Motor neuron (in vitro differentiated cells): ENCODE measurements around the gene PABPN1L. TPM values are rescaled to one million over a fixed set of nuclear protein-coding genes. Genes with fewer than 3 reads are reported as not detected.
"Not testable (repeated sequence)": the region's sequence is repeated elsewhere in the genome, so short reads cannot be mapped to it uniquely, and the experiment has no call there.

Source experiments
- ATAC-seq, 8 experiments: fragments of 200-7000 bp; cut with Tn5 transposase; replicated peaks in 6 of 8; 2 replicates each; pipeline ENCODE4 v1.8.0; 2021; ENCODE audit warnings: mild to moderate bottlenecking in 8 of 8, moderate library complexity in 8 of 8
- H3K27ac ChIP-seq, 2 donors: fragments of 250-450 bp; sonication (Bioruptor Pico); 2 replicates each; pipeline ENCODE4 v1.9.0; 2021; ENCODE audit warnings: antibody characterized with exemption in 2 of 2, mild to moderate bottlenecking in 2 of 2, moderate library complexity in 1 of 2
- H3K4me1 ChIP-seq, 2 donors: fragments of 250-450 bp; sonication (Bioruptor Pico); replicated peaks in 1 of 2; 2 replicates each; pipeline ENCODE4 v1.6.1; 2021; ENCODE audit warnings: antibody characterized with exemption in 2 of 2, mild to moderate bottlenecking in 2 of 2, moderate library complexity in 1 of 2
- H3K4me3 ChIP-seq, 5 donors: fragments of 250-450 bp; sonication (Bioruptor Pico); 2 replicates each; pipeline ENCODE4 v1.9.0; 2021; ENCODE audit warnings: antibody characterized with exemption in 5 of 5, mild to moderate bottlenecking in 5 of 5, moderate library complexity in 4 of 5
- WGBS, 10 experiments: fragments of 450-650 bp; shearing (Covaris generic); methylation state at CpG; one replicate each; pipeline ENCODE4 v1.0.0; 2022; 5-methylcytosine and 5-hydroxymethylcytosine counted together
- in situ Hi-C, 9 experiments: fragments of 400-800 bp; cut with MboI; loops; one replicate each; pipeline ENCODE4 v1.15.0; 2021; ENCODE audit warnings: low sequenced_read_pairs in 9 of 9, low pct_unique_long_range_greater_than_20kb in 2 of 9; ENCODE audit not compliant: unreplicated experiment in 9 of 9
- total RNA-seq, 8 experiments: library from RNA; unstranded; fragments of 300-600 nt; gene quantifications; 2 replicates each; pipeline versions ENCODE4 v1.2.3 to v1.2.4, GENCODE V29; 2022

PABPN1L gene
- total RNA-seq, 8 experiments from 2014 or later: 0.14 to 0.80 (median 0.48) TPM; not detected in 4

GRCh38 chr16:88834670-88835069 lies 31.8 kb downstream of the PABPN1L start:
- no peak overlapping the region for H3K27ac ChIP-seq
- in situ Hi-C loops: no loop called here
- 60 to 95% (median 86%) methylated on average over 1 to 9 of the region's 13 CpGs; no CpG with 5 or more reads in 7 of the 10 experiments for WGBS, 10 experiments

GRCh38 chr16:88833086-88833485 lies 33.4 kb downstream of the PABPN1L start:
- H3K27ac ChIP-seq: no peak overlapping the region
- WGBS, 10 experiments: 80 to 100% (median 91%) methylated on average over 1 to 12 of the region's 13 CpGs; no CpG with 5 or more reads in 3 of the 10 experiments
- H3K4me3 ChIP-seq: no peak overlapping the region
- ATAC-seq: no peak
- in situ Hi-C loops: no loop called here
- H3K4me1 ChIP-seq: no peaks in the 10 kb centered on the region

More at GRCh38 chr16:88834670-88835069, 31.8 kb downstream of the PABPN1L start:
- Histone ChIP-seq H3K4me1 (no peaks in the 10 kb centered on the region), H3K4me3 (no peak overlapping the region)
- no peak for ATAC-seq

- Histone ChIP-seq H3K4me3 (no peak overlapping the region), H3K27ac (no peak overlapping the region), H3K4me1 (no peaks in the 10 kb centered on the region)
- ATAC-seq: peak in 6 of 8 experiments; percentile 24 to 63 (median 34)
- no CpG with 5 or more reads among the region's 13 CpGs for WGBS, 10 experiments
- in situ Hi-C loops: no loop called here
Measured at GRCh38 chr16:88831838-88832237, 34.6 kb downstream of the PABPN1L start.

GRCh38 chr16:88830783-88831182 lies 35.7 kb downstream of the PABPN1L start:
- Histone ChIP-seq H3K27ac (no peak overlapping the region), H3K4me1 (no peaks in the 10 kb centered on the region), H3K4me3 (no peak overlapping the region)
- in situ Hi-C loops: no loop called here
- 70 to 100% (median 92%) methylated on average over 1 to 7 of the region's 14 CpGs; no CpG with 5 or more reads in 6 of the 10 experiments for WGBS, 10 experiments
- ATAC-seq: no peak

- Histone ChIP-seq H3K4me1 (no peaks in the 10 kb centered on the region), H3K27ac (no peak overlapping the region), H3K4me3 (no peak overlapping the region)
- ATAC-seq: no peak
- in situ Hi-C loops: no loop called here
- 67 to 90% (median 80%) methylated on average over 2 to 5 of the region's 11 CpGs; no CpG with 5 or more reads in 5 of the 10 experiments for WGBS, 10 experiments
Measured at GRCh38 chr16:88830258-88830657, 36.2 kb downstream of the PABPN1L start.

DNA sequence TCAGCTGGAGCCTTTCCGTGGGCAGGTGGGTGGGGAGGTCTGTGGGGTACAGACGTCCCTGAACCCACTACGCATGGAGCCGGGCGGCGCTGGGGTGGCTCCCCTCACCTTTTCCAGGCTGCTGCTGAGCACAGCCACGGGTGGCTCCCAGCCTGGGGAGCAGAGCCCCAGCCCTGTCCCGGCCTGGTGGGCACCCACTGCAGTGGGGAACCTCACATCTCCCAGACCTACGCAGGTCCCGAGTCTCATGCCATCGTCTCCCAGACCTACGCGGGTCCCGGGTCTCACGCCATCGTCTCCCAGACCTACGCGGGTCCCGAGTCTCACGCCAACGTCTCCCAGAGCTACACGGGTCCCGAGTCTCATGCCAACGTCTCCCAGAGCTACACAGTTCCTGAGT lies 37.7 kb downstream of the PABPN1L start:
- 40 to 80% methylated on average over 1 to 3 of the region's 24 CpGs; no CpG with 5 or more reads in 8 of the 10 experiments for WGBS, 10 experiments
- in situ Hi-C loops: no loop called here
- no peak for ATAC-seq

DNA sequence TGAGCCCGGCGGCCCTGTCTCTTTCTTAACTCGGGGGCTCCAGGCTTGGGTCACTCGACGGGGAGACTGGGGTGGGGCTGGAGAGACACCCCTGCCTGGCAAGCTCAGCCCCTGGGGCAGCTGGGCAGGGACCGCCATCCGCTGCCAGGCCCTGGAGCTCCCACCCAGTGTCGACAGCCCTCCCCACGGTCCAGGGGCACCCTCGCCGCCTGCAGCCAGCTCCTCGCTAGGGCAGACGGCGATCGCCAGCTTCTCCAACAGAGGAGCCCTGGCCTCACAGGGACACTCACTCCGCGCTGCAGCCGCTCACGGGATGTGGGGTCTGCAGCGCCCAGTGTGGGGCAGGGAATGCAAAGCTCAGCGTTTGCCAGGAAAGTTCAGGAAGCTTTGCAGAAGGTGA lies 38.7 kb downstream of the PABPN1L start:
- no peaks in the 10 kb centered on the region for H3K4me1 ChIP-seq
- no peak for ATAC-seq
- WGBS, 10 experiments: 83 to 100% (median 87%) methylated on average over 1 to 4 of the region's 21 CpGs; no CpG with 5 or more reads in 7 of the 10 experiments
- no peak overlapping the region for H3K4me3 ChIP-seq
- in situ Hi-C loops: no loop called here
- no peak overlapping the region for H3K27ac ChIP-seq

More for the DNA sequence above, 37.7 kb downstream of the PABPN1L start:
- Histone ChIP-seq H3K27ac (no peak overlapping the region), H3K4me3 (no peak overlapping the region), H3K4me1 (no peaks in the 10 kb centered on the region)

DNA sequence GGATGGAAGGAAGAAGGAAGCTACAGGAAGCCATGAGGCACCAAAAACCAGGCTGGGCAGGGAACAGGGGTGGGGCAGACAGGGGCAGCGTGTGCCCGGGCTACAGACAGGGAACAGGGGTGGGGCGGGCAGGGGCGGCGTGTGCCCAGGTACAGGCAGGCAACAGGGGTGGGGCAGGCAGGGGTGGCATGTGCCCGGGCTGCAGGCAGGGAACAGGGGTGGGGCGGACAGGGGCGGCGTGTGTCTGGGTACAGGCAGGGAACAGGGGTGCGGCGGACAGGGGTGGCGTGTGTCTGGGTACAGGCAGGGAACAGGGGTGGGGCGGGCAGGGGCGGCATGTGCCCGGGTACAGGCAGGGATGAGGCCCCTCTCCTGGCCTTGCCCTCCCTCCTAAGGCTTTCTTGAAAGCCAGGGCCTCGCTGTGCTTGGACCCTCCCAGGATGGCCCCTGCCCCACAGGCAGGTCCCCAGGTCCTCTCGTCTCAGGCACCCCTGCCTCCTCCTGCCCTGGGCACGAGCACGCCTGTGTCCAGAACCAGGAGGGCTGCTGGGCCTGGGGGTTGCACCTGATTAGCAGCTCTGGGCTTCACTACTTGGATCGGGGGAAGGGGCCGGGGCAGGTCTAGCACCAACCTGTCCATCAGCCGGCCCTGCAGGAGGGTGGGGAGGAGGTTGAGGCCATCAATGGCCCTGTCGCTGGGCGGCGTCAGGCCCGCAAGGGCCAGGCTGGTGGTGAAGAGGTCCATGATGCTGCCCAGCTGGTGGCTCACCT lies 40.2 kb downstream of the PABPN1L start:
- WGBS, 10 experiments: no CpG with 5 or more reads among the region's 26 CpGs
- Histone ChIP-seq H3K4me3 (no peak overlapping the region), H3K27ac (no peak overlapping the region), H3K4me1 (no peaks in the 10 kb centered on the region)
- in situ Hi-C loops: no loop called here
- ATAC-seq: peak in 2 of 8 experiments; percentile 6 to 8

GRCh38 chr16:88825146-88825545 lies 41.3 kb downstream of the PABPN1L start:
- Histone ChIP-seq H3K4me1 (no peaks in the 10 kb centered on the region), H3K27ac (no peak overlapping the region), H3K4me3 (no peak overlapping the region)
- WGBS, 10 experiments: no CpG with 5 or more reads among the region's 12 CpGs
- in situ Hi-C loops: no loop called here
- ATAC-seq: no peak

DNA sequence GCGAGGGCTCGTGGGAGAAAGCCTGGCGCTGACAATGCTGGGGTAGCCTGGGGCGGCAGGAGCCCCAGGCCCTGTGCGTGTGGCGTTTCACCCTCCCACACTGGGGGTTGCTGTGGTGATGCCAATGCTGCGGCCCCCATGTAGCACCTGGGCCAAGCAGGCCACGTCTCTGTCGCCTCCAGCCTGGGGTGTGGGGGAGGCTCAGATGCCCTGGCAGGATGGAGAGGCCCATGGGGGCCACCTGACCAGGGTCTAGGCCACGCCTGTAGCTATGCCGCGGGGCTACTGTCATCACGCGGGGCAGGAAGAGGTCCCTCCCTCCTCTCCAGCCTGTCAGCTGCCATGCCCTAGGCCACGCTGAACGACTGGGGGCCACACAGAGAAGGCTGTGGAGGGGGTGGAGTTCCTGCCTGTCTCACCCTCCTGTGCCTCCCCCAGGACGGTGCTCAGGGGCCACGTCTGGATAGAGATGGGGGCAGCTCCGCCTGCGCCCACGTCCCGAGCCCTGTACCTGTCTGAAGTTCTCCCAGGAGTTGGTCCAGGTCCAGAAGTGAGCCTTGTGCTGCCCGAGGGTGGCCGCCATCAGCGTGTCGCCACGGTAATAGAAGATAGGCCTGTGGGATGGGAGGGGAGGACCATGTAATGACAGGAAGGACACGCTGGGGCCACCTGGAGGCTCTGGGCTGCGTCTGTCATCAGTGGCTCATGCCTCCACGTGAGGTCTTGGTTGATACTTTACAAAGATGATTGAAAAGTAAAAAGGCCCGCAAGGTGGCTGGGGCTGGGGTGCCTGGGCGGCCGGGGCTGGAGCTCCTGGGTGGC lies 42.0 kb downstream of the PABPN1L start:
- ATAC-seq: peak in 1 of 8 experiments; percentile 13
- Histone ChIP-seq H3K27ac (no peak overlapping the region), H3K4me3 (no peak overlapping the region), H3K4me1 (no peaks in the 10 kb centered on the region)
- WGBS, 10 experiments: 93 to 100% methylated on average over 1 to 3 of the region's 33 CpGs; no CpG with 5 or more reads in 8 of the 10 experiments
- in situ Hi-C loops: loop anchor here in 1 of 9 experiments (25.0 kb wide), 1 partner anchor 338 kb away; the partner anchor contains the start of gene CDH15

GRCh38 chr16:88823646-88824045 lies 42.8 kb downstream of the PABPN1L start:
- in situ Hi-C loops: loop anchor here in 1 of 9 experiments (25.0 kb wide), 1 partner anchor 339 kb away; the partner anchor contains the start of gene CDH15
- whole genome bisulfite sequencing, 10 experiments: 100% methylated on average over 1 of the region's 31 CpGs; no CpG with 5 or more reads in 9 of the 10 experiments
- ATAC-seq, H3K4me3 ChIP-seq, H3K4me1 ChIP-seq, H3K27ac ChIP-seq: not testable (repeated sequence)

GRCh38 chr16:88822281-88823040 lies 44.0 kb downstream of the PABPN1L start:
- no peaks in the 10 kb centered on the region for H3K4me1 ChIP-seq
- no peak overlapping the region for H3K4me3 ChIP-seq
- WGBS, 10 experiments: 83 to 100% (median 94%) methylated on average over 1 to 4 of the region's 24 CpGs; no CpG with 5 or more reads in 4 of the 10 experiments
- no peak for ATAC-seq
- in situ Hi-C loops: loop anchor here in 1 of 9 experiments (25.0 kb wide), 1 partner anchor 340 kb away; the partner anchor contains the start of gene CDH15
- H3K27ac ChIP-seq: no peak overlapping the region
